Right lobe of liver (tissue), 4 donors: Measurements from ENCODE around the gene EDIL3.

Source experiments
- POLR2A ChIP-seq: fragments of 450-650 bp; IDR thresholded peaks from one replicate; pipeline ENCODE4 v1.6.1; 2017; ENCODE audit warnings: antibody characterized with exemption, mild to moderate bottlenecking
- TF ChIP-seq, protein P1 (sequence below), 4 donors: fragments of 200-600 bp in 3 of 4; fragments of 450-650 bp in 1 of 4; IDR thresholded peaks; one replicate each; pipeline versions ENCODE4 v1.5.1 to v1.8.0; 2016 to 2022; ENCODE audit warnings: antibody characterized with exemption in 4 of 4, mild to moderate bottlenecking in 2 of 4
- donor health status: DM: no; HTN: no; CAD: no.
- donor health status: DM: no; HTN: no; CAD: no.
- donor health status: DM: no; HTN: yes; CAD: no.

DNA sequence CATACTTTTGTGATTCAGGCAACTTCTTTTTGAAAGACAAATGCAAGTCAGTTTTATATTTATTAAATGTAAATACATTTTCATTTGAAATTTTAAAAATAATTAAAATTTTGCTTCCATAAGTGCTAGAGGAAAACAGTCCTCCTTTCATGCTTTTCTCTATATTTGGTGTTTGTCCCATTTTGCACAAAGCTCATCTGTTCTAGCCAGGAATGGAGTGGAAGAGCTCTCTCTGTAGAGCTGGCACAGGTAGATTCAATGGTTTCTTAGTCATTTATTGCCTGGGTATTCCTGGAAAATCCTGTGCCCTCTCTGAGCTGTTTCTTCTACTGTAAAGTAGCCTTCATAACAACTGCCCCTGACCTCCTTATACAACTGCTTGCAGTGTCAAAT, 396.4 kb downstream of the EDIL3 start:
- TF ChIP-seq, protein P1, sequence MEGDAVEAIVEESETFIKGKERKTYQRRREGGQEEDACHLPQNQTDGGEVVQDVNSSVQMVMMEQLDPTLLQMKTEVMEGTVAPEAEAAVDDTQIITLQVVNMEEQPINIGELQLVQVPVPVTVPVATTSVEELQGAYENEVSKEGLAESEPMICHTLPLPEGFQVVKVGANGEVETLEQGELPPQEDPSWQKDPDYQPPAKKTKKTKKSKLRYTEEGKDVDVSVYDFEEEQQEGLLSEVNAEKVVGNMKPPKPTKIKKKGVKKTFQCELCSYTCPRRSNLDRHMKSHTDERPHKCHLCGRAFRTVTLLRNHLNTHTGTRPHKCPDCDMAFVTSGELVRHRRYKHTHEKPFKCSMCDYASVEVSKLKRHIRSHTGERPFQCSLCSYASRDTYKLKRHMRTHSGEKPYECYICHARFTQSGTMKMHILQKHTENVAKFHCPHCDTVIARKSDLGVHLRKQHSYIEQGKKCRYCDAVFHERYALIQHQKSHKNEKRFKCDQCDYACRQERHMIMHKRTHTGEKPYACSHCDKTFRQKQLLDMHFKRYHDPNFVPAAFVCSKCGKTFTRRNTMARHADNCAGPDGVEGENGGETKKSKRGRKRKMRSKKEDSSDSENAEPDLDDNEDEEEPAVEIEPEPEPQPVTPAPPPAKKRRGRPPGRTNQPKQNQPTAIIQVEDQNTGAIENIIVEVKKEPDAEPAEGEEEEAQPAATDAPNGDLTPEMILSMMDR (IDR thresholded peaks at IDR 0.05): no peak
- TF ChIP-seq POLR2A: no peak
